HG03280 (cell line): ENCODE results near the gene ECI1.

ENCODE experiments used
- ATAC-seq: cut with Tn5 transposase; IDR thresholded peaks from one replicate; pipeline ENCODE4 v1.9.1; 2021; ENCODE audit warnings: mild to moderate bottlenecking, moderate library complexity; ENCODE audit not compliant: unreplicated experiment

Gene ECI1

DNA sequence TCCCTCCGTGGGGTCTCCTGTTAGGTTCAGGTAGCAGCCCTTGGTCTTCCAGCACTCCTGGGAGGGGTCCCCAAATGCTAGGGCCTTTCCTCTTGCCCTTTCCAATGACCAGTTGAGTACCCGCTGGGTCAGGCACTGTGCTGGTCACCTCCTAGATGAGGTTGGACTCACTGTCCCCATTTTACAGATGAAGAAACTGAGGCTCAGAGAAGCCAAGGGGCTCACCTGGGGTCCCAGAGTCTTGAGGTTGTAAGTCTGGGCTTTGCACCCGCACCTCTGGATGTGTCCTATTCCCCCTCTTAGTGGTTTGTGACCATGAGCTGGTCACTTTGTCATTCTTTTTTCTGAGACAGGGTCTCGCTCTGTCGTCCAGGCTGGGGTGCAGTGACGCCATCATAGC lies 53.6 kb downstream of the ECI1 start:
- no peak for ATAC-seq

- no peak for ATAC-seq
Observed at GRCh38 chr16:2196981-2197511, 54.3 kb downstream of the ECI1 start.

DNA sequence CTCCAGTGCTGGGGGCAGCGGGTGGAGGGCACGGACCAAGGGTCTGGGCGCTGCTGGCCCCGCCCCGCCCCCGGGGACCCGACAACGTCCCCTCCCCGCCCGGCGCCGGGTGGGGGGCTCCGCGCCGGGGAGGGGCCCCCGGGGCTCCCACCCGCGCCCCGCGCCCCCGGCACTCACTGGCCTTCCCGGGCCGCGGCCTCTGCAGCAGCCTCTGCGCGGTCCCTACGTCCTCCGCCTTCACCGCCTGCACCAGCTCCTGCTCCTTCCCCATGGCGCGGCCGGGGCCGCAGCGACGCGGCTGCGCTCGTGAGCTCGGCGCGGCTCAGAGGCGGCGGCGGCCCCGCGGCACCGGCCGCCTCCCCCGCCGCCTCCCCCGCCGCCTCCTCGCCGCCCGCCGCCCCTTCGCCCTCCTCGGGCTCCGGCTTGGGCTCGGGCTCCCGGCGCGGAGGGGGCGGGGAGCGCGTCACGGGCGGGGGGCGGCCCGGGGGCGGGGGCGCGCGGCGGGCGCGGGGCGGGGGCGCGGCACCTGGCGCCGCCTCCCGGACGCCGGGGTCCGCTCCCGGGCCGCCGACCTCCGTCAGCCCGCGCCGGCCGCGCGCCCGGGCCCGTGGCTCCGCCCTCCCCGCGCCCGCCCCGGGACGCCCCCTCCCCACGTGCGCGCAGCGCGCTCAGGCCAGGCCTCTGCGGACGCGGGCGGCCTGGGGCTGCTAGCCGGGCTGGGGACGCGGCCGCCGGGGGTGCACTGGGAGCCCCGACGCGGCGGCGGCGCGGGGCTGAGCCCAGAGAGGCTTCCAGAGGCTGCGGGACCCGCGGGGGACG lies 55.0 kb downstream of the ECI1 start, which contains the start of gene CASKIN1:
CASKIN1 (minus strand) TSS at position 444 of the 819 bp plus-strand sequence; CDS start at position 271, 173 bp downstream.
- ATAC-seq, result no peak

DNA sequence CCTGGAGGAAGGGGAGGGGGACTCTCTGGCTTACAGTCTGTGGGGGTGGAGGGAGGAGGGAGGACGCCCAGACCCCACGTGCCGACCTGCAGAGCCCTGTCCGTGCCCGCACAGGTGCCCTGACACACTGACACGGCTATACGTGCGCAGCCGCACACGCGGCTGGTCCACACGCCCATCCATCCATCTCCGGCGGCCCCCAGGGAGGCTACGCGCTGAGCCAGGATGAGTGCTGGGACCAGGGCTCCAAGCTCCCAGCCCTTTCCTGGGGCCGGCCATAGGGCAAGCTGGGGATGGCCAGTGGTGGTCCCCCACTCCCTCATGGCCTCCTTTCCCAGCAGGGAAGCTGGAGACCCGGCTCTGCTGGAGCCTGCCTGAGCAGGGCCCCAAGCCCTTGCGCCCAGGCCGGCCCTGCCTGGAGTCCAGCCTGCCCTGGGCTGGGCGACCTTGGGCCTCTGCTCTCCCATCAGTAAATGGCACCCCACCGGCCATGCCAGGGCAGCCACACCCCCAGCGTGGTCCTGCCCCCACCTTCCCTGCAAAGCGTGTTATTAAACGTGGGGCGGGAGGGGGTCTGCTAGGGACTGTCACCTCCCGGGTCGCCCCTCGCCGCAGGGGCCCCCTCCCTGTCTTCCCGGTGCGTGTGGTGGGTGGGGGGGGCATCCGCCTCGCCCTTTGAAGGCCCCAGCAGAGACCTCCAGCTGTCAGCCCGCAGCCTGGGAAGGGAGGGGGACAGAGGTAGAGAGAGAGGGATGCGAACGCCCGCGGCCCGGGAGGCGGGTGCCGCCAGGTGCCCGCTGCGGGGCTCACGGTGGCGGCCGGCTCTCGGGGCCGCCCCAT lies 55.8 kb downstream of the ECI1 start:
- ATAC-seq, result no peak

- ATAC-seq, result no peak
Observed at GRCh38 chr16:2194852-2195321, 56.5 kb downstream of the ECI1 start.

DNA sequence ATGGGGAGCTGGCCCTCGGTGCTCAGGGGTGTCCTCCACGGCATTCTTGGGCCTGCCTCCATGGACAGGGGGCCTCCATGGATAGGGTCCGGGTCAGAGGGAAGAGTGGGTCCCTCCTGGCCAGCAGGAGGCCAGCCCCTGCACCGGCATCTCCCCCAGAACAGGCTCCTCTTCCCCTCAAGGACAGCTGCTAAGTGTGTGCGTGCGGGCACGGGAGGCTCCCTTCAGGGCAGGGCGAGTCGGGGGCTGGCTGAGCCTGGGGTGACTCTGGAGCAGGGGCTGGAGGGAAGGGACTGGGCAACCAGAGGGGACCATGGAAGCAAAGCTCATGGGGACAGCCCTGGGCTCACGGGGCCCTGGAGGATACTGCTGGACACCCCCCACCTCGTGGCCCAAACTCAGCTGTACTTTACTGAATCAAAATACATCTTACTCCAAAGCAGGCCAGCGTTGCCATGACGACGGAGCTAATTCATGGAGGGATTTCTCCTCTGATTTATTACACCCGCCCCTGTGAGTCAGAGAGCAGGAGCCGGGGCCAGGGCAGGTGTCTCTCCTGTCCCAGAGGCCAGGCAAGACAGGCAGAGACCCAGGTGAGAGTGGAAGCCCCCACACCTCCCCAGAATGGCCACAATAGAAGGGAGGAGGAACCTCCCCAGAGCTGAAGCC lies 57.1 kb downstream of the ECI1 start:
- no peak for ATAC-seq

DNA sequence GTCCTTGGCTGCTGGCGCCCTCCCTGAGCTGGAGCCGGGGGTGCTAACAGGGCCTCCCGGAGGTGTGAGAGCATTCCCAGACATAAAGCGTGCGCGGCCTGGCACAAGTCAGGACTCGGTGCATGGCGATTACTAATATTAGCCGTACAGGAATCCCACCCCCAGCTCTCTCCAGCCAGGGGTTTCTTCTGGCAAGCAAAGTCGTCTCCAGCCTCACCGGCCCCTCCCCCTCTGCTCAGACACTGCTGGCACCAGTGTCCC lies 60.0 kb downstream of the ECI1 start:
- no peak for ATAC-seq

DNA sequence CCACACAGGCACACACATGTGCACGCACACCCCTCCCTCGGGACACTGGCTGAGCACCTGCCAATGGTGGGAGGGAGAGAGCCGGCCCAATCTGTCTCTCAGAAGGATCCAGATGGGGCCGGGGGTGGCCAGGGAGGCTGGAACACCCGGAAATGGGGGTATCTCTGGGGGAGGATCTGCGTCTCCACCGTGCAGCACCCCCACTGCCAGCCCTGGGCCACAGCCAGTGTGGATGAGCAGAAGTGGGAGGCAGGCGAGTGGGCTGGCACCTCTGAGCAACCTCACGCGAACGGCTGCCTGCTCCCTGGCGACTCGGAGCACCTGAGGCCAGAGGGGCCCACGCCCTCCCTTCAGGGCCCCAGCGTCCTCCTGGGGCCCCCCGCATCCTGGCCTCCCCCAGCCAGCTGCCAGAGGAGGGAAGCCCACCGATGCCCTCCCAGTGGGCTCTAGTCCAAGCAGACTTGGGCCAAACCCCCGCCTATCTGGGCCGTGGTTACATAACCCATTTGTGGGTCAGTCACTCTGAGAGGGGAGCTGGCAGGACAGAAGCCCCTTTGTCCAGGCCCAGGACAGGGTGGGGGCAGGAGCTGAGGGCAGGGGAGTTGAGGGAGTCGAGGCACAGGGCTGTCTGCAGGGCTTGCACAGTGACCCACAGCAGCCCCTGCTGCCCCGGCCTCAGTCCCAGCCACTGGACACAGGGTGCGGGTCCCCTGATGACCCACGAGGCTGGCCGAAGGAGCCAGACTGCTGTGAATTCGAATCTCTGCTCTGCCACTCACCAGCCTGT lies 60.5 kb downstream of the ECI1 start:
- no peak for ATAC-seq

GRCh38 chr16:2190002-2190658 lies 61.3 kb downstream of the ECI1 start:
- ATAC-seq, result no peak
